Transverse colon (tissue), 4 donors: ENCODE data around the gene LRRC8C. TPM values are rescaled to one million over a fixed set of nuclear protein-coding genes. Genes with fewer than 3 reads are reported as not detected.

Experiments
- DNase-seq: peaks from one replicate; pipeline ENCODE4 v3.0.0-alpha.2; 2019
- H3K27ac ChIP-seq, 4 donors: fragments of 200-600 bp; sonication (generic); 2 replicates each; pipeline ENCODE4 v1.5.1; 2016 to 2018; ENCODE audit warnings: inconsistent platforms in 4 of 4
- H3K27me3 ChIP-seq: fragments of 200-600 bp; sonication (generic); 2 replicates; pipeline ENCODE4 v1.5.1; 2017; ENCODE audit warnings: inconsistent platforms
- H3K36me3 ChIP-seq, 4 donors: fragments of 200-600 bp; sonication (generic); 2 replicates each; pipeline ENCODE4 v1.5.1; 2017 to 2019; ENCODE audit warnings: inconsistent platforms in 4 of 4
- H3K4me1 ChIP-seq, 4 donors: fragments of 200-600 bp; sonication (generic); 2 replicates each; pipeline ENCODE4 v1.5.1; 2017 to 2020; ENCODE audit warnings: inconsistent platforms in 4 of 4
- H3K4me3 ChIP-seq, 4 donors: fragments of 200-600 bp; sonication (generic); 1 replicate in 1 of 4; 2 replicates in 3 of 4; pipeline versions ENCODE4 v1.5.1 to v1.6.1; 2017 to 2019; ENCODE audit warnings: inconsistent platforms in 4 of 4
- H3K9me3 ChIP-seq, 2 donors: fragments of 200-600 bp; sonication (generic); 2 replicates each; pipeline ENCODE4 v1.5.1; 2017 to 2019; ENCODE audit warnings: inconsistent platforms in 2 of 2
- EP300 ChIP-seq: sonication (generic); formaldehyde crosslinking; IDR thresholded peaks from one replicate; pipeline ENCODE4 v1.6.1; 2017; ENCODE audit warnings: antibody characterized with exemption, low read depth
- POLR2A ChIP-seq: fragments of 450-650 bp; IDR thresholded peaks from one replicate; pipeline ENCODE4 v1.6.1; 2016; ENCODE audit warnings: antibody characterized with exemption, mild to moderate bottlenecking, moderate library complexity
- POLR2AphosphoS5 ChIP-seq, 3 donors: sonication (generic); formaldehyde crosslinking; IDR thresholded peaks; one replicate each; pipeline ENCODE4 v1.6.1; 2016; ENCODE audit warnings: antibody characterized with exemption in 3 of 3
- WGBS, 2 donors: methylation state at CpG; one replicate each; pipeline ENCODE4 v1.1.5; 2018; ENCODE audit warnings: low coverage in 1 of 2; 5-methylcytosine and 5-hydroxymethylcytosine counted together
- in situ Hi-C, 4 donors: fragments of 200-750 bp; cut with MboI; loops; one replicate each; pipeline versions ENCODE4 v1.15.0 to v1.15.1; 2017; ENCODE audit warnings: low sequenced_read_pairs in 3 of 4, low pct_ligation_motif_present in 1 of 4, low pct_unique_long_range_greater_than_20kb in 1 of 4
- intact Hi-C: fragments of 100-400 bp; cut with DNase I; formaldehyde crosslinking; loops from one replicate; pipeline ENCODE4 v1.15.1; 2023; ENCODE audit warnings: low total_unique reads
- total RNA-seq, 4 donors: library from RNA; depleted of rRNA; stranded (reverse); fragments of >200 nt; gene quantifications; one replicate each; pipeline ENCODE4 v1.1.0, GENCODE V29; 2016
- TF ChIP-seq, protein P1 (sequence below), 5 experiments: fragments of 200-600 bp in 3 of 5; fragments of 450-650 bp in 2 of 5; sonication (generic) in 3 of 5; IDR thresholded peaks; 1 replicate in 2 of 5; 2 replicates in 3 of 5; pipeline ENCODE4 v1.5.1; 2016 to 2017; ENCODE audit warnings: antibody characterized with exemption in 5 of 5, inconsistent platforms in 3 of 5, mild to moderate bottlenecking in 2 of 5, moderate library complexity in 1 of 5

Gene LRRC8C
- total RNA-seq, 4 donors from 2014 or later = 2.4 to 4.4 (median 2.7) TPM

DNA sequence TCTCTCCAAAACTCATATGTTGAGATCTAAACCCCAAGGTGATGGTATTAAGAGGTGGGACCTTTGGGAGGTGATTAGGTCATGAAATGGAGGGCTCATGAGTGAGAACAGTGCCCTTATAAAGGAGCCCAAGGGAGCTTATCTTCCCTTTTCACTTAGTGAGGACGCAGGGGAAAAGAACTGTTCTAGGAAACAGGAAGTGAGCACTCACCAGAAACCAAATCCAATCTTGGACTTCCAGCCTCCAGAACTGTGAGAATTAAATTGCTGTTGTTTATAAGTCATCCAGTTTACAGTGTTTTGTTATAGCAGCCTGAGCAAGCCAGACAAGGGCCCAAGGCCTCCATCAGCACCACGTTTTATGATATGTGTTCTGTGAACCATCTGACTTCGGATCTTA, 127.6 kb downstream of the LRRC8C start:
- in situ Hi-C loops = loop anchor here (10.0 to 25.0 kb wide), 4 partner anchors 123 to 273 kb away; partner anchors contain the start of genes LRRC8B (in 3 of the 4) and LRRC8C (in 2 of the 4)
- no peaks in the 10 kb centered on the region for H3K36me3 ChIP-seq
- intact Hi-C loops = loop anchor here (5.0 to 10.0 kb wide), 2 partner anchors 128 to 276 kb away; partner anchors contain the start of gene LRRC8C
- peaks cover 0 to 28% (median 11%) of the 10 kb centered on the region in 4 donors for H3K4me1 ChIP-seq
- WGBS, 2 donors = 84 to 95% methylated on average over 2 to 3 of the region's 3 CpGs
- no peak for DNase-seq
- no peak overlapping the region for H3K27ac ChIP-seq
- no peak for TF ChIP-seq POLR2A
- no peak for TF ChIP-seq POLR2AphosphoS5 (IDR thresholded peaks at IDR 0.05)
- TF ChIP-seq, protein P1, sequence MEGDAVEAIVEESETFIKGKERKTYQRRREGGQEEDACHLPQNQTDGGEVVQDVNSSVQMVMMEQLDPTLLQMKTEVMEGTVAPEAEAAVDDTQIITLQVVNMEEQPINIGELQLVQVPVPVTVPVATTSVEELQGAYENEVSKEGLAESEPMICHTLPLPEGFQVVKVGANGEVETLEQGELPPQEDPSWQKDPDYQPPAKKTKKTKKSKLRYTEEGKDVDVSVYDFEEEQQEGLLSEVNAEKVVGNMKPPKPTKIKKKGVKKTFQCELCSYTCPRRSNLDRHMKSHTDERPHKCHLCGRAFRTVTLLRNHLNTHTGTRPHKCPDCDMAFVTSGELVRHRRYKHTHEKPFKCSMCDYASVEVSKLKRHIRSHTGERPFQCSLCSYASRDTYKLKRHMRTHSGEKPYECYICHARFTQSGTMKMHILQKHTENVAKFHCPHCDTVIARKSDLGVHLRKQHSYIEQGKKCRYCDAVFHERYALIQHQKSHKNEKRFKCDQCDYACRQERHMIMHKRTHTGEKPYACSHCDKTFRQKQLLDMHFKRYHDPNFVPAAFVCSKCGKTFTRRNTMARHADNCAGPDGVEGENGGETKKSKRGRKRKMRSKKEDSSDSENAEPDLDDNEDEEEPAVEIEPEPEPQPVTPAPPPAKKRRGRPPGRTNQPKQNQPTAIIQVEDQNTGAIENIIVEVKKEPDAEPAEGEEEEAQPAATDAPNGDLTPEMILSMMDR (IDR thresholded peaks at IDR 0.05) = no peak
- no peak for TF ChIP-seq EP300
- H3K9me3 ChIP-seq = no peaks in the 10 kb centered on the region
- no peak overlapping the region for H3K4me3 ChIP-seq
- H3K27me3 ChIP-seq = no peaks in the 10 kb centered on the region

DNA sequence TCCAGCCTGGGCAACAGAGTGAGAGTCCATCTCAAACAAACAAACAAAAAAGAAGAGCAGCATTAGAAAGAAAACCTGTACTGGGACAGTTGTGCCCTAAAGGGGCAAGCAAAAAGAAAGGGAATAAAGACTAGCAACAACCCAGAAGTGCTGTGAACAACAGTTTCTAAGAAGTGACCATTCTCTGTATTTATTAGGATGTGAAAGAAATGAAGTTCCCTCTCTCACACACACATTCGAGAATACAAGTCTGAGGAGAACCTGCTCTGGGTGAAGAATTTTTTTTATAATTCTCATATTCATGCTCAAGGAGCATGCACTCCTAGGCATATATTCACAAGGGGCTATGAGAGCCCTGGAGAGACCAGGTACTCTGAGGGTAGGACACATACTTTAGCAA, 128.4 kb downstream of the LRRC8C start:
- 86 to 100% methylated on average over 1 of the region's 1 CpG for WGBS, 2 donors
- Histone ChIP-seq H3K9me3 (no peaks in the 10 kb centered on the region), H3K4me1 (peaks cover 0 to 28% (median 11%) of the 10 kb centered on the region in 4 donors), H3K27ac (no peak overlapping the region), H3K36me3 (no peaks in the 10 kb centered on the region), H3K27me3 (no peaks in the 10 kb centered on the region), H3K4me3 (no peak overlapping the region)
- in situ Hi-C loops = loop anchor here (10.0 to 25.0 kb wide), 4 partner anchors 124 to 274 kb away; partner anchors contain the start of genes LRRC8B (in 3 of the 4) and LRRC8C (in 2 of the 4)
- intact Hi-C loops = loop anchor here (5.0 to 10.0 kb wide), 2 partner anchors 129 to 277 kb away; partner anchors contain the start of gene LRRC8C
- no peak for DNase-seq
- TF ChIP-seq, protein P1 (IDR thresholded peaks at IDR 0.05) = no peak
- TF ChIP-seq POLR2AphosphoS5 (IDR thresholded peaks at IDR 0.05) (no peak), POLR2A (no peak), EP300 (no peak)

DNA sequence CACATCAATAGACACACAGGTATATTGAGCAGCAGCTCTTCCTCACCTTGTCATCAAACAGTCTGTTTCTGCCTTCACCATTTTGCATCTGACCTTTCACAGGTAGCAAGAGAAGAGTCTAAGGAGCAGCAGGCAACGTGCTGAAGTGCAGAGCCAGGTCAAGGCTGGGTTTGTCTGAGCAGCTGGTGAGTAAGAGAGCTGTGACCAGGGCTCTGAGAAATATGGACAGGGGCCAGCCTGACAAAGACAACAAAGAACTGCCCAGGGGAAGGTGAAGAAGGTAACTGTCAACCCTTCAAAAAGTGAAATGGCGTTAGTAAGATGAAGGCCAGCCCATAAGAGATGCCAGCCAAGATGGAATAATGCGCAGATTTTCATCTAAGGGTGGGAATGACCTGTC, 129.0 kb downstream of the LRRC8C start:
- no peaks in the 10 kb centered on the region for H3K9me3 ChIP-seq
- no peak overlapping the region for H3K4me3 ChIP-seq
- no peak for DNase-seq
- H3K4me1 ChIP-seq = peaks cover 0 to 28% (median 10%) of the 10 kb centered on the region in 4 donors
- no peaks in the 10 kb centered on the region for H3K36me3 ChIP-seq
- WGBS, 2 donors = 76 to 92% methylated on average over 3 of the region's 3 CpGs
- intact Hi-C loops = loop anchor here (5.0 to 10.0 kb wide), 2 partner anchors 130 to 277 kb away; partner anchors contain the start of gene LRRC8C
- no peaks in the 10 kb centered on the region for H3K27me3 ChIP-seq
- in situ Hi-C loops = loop anchor here (10.0 to 25.0 kb wide), 4 partner anchors 125 to 275 kb away; partner anchors contain the start of genes LRRC8B (in 3 of the 4) and LRRC8C (in 2 of the 4)
- no peak for TF ChIP-seq POLR2A
- TF ChIP-seq, protein P1 (IDR thresholded peaks at IDR 0.05) = no peak
- TF ChIP-seq POLR2AphosphoS5 (IDR thresholded peaks at IDR 0.05) = no peak
- TF ChIP-seq EP300 = no peak
- no peak overlapping the region for H3K27ac ChIP-seq

DNA sequence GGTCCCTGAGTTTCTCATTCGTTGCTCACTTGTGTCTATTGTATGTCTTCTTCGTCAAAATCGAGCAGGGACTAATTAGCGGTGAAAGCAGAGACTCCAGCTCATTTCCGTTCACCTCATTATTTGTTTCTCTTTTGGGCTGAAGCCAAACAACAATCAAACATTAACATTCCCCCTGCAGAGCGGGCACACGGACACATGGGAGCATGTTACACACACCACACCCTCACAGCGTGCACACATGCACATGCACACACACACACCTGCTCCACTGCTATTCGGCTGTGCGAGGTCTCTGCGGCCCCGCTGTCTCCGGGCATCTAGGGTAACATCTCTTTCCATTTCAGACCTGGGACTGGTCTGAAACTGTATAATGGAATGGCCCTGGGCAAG, 129.5 kb downstream of the LRRC8C start:
- no peak for TF ChIP-seq POLR2A
- no peak for TF ChIP-seq EP300
- TF ChIP-seq, protein P1 (IDR thresholded peaks at IDR 0.05) = no peak
- no peak for TF ChIP-seq POLR2AphosphoS5 (IDR thresholded peaks at IDR 0.05)
- DNase-seq = no peak
- H3K36me3 ChIP-seq = no peaks in the 10 kb centered on the region
- H3K27ac ChIP-seq = peak overlapping the region in 3 of 4 donors; percentile 4 to 33 (median 19)
- H3K4me1 ChIP-seq = peaks cover 0 to 25% (median 8%) of the 10 kb centered on the region in 4 donors
- 36 to 49% methylated on average over 5 to 13 of the region's 13 CpGs for WGBS, 2 donors
- no peaks in the 10 kb centered on the region for H3K27me3 ChIP-seq
- intact Hi-C loops (loop anchor here (5.0 to 10.0 kb wide), 2 partner anchors 130 to 278 kb away; partner anchors contain the start of gene LRRC8C), in situ Hi-C loops (loop anchor here (10.0 to 25.0 kb wide), 4 partner anchors 125 to 275 kb away; partner anchors contain the start of genes LRRC8B (in 3 of the 4) and LRRC8C (in 2 of the 4))
- peak overlapping the region in 3 of 4 donors; percentile 37 to 54 (median 38) for H3K4me3 ChIP-seq
- H3K9me3 ChIP-seq = no peaks in the 10 kb centered on the region
